BLaER1 (cell line): ENCODE measurements around the gene TMPRSS6.

Experiments used
- H3K27ac ChIP-seq: shearing (Covaris generic); formaldehyde crosslinking; 2 replicates; pipeline ENCODE4 v1.8.1; 2022
- H3K27me3 ChIP-seq: shearing (Covaris generic); formaldehyde crosslinking; 2 replicates; pipeline ENCODE4 v1.8.1; 2022
- H3K36me3 ChIP-seq: shearing (Covaris generic); formaldehyde crosslinking; 2 replicates; pipeline ENCODE4 v1.8.1; 2022
- H3K4me1 ChIP-seq: shearing (Covaris generic); formaldehyde crosslinking; 2 replicates; pipeline ENCODE4 v1.8.1; 2022
- H3K4me2 ChIP-seq: shearing (Covaris generic); formaldehyde crosslinking; 2 replicates; pipeline ENCODE4 v1.8.1; 2022
- H3K4me3 ChIP-seq: shearing (Covaris generic); formaldehyde crosslinking; 2 replicates; pipeline ENCODE4 v1.8.1; 2022
- H3K9ac ChIP-seq: shearing (Covaris generic); formaldehyde crosslinking; 2 replicates; pipeline ENCODE4 v1.8.1; 2022
- H3K9me3 ChIP-seq: shearing (Covaris generic); formaldehyde crosslinking; 2 replicates; pipeline ENCODE4 v1.8.1; 2022
- H4K20me1 ChIP-seq: shearing (Covaris generic); formaldehyde crosslinking; 2 replicates; pipeline ENCODE4 v1.8.1; 2022
- Cebpa-rat ChIP-seq: shearing (Covaris generic); IDR thresholded peaks from 2 replicates; pipeline ENCODE4 v1.8.1; 2022

TMPRSS6 gene

DNA sequence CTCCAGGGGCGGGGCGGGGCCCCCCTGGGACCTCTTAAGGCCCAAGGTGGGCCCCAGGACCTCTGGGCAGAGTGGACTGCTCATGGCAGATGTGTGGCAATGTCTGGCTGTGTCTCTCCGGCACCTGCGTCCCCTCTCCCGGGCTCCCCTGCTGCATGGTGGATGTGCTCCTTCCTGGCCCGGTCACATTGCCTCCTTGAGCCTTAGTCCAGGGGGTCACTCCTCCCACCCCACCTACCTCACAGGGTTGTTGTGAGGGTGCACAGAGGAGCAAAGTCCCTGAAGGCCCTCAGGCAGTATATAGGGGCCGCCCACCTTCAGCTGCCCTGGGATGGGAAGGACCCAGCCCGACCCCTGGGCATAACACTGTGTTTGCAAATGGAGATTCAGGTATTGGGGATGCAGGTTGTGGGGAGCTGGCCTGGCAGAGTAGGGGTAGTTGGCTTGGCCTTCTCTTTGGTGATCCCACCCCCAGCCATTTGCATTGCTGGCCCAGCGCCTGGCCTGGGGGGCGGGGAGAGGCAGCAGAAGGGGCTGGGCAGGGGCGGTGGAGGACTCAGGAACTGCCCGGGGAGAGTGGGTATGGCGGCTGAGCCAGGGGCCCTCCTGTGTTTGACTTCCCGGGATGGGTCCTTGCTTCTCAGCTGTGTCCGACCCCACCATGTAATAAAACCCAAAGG, 46.7 kb downstream of the TMPRSS6 start:
- Histone ChIP-seq H3K9ac (peak overlapping the region; percentile 34; the same call in 1 of the 2 replicates), H3K4me2 (peak overlapping the region; percentile 72), H3K27ac (peak overlapping the region; percentile 30; the same call in 1 of the 2 replicates), H3K36me3 (peaks cover 37% of the 10 kb centered on the region), H4K20me1 (0 out of 2 replicates have a peak, but pooled peaks cover 5% of the 10 kb centered on the region), H3K4me3 (no peak overlapping the region), H3K4me1 (peaks cover 46% of the 10 kb centered on the region), H3K9me3 (no peaks in the 10 kb centered on the region), H3K27me3 (peaks cover 1% of the 10 kb centered on the region; the same call in 1 of the 2 replicates)
- TF ChIP-seq Cebpa-rat: no peak

DNA sequence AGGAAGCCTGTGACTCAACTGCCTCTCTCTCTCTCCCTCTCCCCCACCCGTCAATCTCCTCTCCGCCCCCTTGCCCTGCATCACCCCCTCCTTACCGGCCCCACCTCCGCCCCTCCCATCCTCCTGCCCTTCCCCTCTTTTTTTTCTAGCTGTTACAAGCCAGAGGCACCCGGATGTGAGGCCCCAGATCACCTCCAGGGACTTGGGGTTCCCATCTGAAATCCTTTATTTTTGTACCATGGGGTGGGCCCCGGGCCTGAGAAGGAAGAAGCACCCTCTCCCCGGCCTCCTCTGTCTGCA, 47.2 kb downstream of the TMPRSS6 start:
- Histone ChIP-seq H3K27ac (peak overlapping the region; percentile 30; the same call in 1 of the 2 replicates), H3K9ac (no peak overlapping the region), H3K9me3 (no peaks in the 10 kb centered on the region), H3K4me3 (no peak overlapping the region), H3K4me1 (peaks cover 46% of the 10 kb centered on the region), H4K20me1 (no peaks in the 10 kb centered on the region), H3K4me2 (peak overlapping the region; percentile 72), H3K27me3 (no peaks in the 10 kb centered on the region), H3K36me3 (peaks cover 42% of the 10 kb centered on the region)
- TF ChIP-seq Cebpa-rat: no peak

DNA sequence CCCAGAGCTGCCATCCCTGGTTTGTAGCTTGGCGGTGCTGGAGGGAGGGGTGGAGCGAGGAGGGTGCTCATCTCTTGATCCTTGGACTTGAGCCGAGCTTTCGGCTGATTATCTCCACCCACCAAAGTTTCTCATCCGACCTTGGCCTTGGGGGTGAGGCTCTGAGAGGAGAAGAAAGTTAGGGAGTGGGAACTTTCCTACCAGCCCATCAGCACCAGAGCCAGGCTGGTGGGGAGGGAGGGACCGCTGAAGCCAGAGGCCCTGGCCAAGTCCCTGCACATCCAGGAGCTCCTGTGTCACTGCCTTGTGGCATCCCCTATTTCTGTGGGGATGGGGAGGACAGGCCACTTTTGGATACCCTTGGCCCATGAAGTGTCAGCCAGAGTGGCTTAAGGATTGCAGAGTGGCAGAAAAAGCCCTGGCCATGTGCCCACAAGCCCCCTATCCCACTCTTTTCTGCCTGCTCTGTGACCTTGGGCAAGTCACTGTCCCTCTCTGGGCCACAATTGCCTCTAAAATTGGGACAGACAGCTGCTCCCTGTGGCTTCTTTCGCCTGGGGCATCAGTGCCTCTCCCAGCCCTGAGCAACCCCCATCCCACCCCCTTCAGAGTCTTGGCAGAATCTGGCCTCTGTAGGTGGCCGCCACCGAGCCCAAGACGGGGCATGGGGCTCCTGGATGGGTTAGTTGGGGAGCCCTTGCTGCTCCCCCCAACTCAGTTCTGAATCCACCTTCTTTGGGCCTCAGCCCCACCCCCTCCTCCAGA, 47.7 kb downstream of the TMPRSS6 start:
- no peak for TF ChIP-seq Cebpa-rat
- Histone ChIP-seq H3K27me3 (no peaks in the 10 kb centered on the region), H4K20me1 (no peaks in the 10 kb centered on the region)

DNA sequence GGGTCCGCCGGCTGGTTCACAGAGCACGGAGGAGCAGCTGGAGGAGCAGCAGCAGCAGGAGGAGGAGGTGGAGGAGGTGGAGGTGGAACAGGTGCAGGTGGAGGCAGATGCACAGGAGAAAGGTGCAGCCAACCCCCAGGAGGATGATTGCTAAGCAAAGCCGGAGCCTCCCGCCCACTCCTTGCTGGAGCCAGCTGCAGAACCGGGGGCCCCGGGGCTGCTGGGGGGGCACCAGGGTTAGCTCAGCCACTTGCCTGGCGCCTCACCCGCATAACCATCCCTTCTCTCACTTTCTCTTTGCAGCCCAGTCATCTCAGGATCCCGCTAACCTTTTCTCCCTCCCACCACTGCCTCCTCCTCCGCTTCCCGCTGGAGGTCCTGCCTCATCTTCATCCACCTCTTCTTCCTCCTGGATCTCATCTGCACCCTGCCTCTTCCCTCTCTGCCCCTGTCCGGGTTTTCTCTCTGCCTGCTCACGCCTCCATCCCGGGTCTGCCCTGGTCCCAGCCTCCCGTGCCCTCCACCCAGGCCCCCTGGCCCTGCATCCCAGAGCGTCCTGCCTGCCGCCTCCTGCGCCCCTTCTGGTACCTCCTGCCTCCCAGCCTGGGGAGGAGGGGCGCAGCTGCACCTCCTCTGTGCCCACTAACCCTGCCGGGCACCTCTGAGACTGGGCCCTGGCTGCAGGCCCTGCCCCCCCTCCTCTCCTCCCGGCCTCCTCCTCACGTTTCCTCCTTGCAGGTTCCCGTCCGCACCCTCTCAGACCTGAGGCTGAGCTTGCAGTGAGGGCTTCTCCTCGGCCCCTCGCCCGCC, 48.5 kb downstream of the TMPRSS6 start:
- H4K20me1 ChIP-seq: no peaks in the 10 kb centered on the region
- peaks cover 46% of the 10 kb centered on the region for H3K4me1 ChIP-seq
- no peak for TF ChIP-seq Cebpa-rat
- H3K27ac ChIP-seq: peak overlapping the region; percentile 55; the same call in 1 of the 2 replicates
- peak overlapping the region; percentile 48; the same call in 1 of the 2 replicates for H3K9ac ChIP-seq
- no peaks in the 10 kb centered on the region for H3K9me3 ChIP-seq
- H3K27me3 ChIP-seq: no peaks in the 10 kb centered on the region
- no peak overlapping the region for H3K4me3 ChIP-seq
- peak overlapping the region; percentile 72 for H3K4me2 ChIP-seq
- H3K36me3 ChIP-seq: peaks cover 55% of the 10 kb centered on the region

More for the DNA sequence above, 47.7 kb downstream of the TMPRSS6 start:
- Histone ChIP-seq H3K4me1 (peaks cover 46% of the 10 kb centered on the region), H3K9me3 (no peaks in the 10 kb centered on the region), H3K4me3 (no peak overlapping the region), H3K36me3 (peaks cover 47% of the 10 kb centered on the region), H3K9ac (no peak overlapping the region), H3K27ac (no peak overlapping the region), H3K4me2 (peak overlapping the region; percentile 72)

DNA sequence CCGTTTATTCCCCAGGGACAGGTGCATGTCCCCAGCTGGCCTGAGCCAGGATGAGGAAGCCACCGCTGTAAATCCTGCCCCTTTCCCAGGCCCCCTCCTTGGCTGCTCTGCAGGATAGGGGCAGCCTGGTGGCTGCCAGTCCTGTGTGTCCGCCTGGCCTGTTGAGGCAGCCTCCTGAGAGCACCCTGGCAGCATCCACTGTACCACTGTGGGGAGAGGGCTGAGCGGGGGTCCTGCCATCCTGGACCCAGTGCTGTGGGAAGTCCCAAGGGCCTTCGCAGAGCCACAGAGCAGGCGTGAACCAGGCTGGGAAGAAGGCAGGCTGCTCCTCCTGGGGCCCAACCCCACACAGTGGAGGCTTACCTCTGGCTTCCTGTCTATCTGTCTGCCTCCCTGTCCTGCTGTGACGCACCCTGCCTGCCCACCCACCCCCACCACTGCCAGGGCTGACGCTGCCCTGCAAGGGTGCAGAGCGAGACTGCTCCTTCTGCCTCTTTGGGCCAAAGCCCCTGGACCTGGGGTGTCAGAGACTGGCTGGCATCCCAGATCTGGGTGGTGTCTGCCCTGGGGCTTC, 49.5 kb downstream of the TMPRSS6 start:
- H3K27me3 ChIP-seq: no peaks in the 10 kb centered on the region
- TF ChIP-seq Cebpa-rat: no peak

DNA sequence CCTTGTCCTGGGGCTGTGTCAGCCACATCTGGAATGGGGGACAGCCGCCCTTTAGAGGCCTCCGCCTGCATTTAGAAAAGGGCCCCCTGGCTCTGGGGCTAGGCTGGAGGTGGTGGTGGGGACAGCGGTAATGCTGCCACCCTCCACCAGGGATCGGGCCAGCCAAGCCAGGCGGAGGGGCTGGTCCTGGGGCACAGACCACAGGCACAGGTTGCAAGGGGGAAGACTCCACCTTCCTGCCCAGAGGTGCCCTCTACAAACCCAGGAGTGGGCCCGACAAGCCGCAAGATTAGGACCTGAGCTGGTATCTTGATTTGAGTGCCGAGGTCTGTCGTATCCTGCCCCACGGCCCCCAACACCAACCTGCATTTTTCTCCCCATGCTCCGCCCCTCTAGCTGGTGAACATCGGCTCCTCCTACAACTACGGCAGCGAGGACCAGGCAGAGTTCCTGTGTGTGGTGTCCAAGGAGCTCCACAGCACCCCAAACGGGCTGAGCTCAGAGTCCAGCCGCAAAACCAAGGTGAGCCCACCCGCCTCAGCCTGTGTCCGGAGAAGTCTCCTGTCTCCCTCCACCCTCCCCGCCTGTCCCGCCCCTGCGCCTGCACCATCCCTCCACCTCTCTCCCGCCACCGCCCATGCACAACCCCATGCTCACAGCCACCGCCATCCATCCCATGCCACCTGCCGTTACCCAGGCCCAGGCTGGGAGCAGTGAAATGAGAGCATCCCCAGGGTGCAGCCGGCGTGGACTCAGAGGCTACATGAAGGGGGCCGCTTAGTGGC, 50.4 kb downstream of the TMPRSS6 start:
- H3K36me3 ChIP-seq: peaks cover 71% of the 10 kb centered on the region
- H3K27me3 ChIP-seq: no peaks in the 10 kb centered on the region
- H3K4me1 ChIP-seq: peaks cover 65% of the 10 kb centered on the region
- H4K20me1 ChIP-seq: 0 out of 2 replicates have a peak, but pooled peaks cover 5% of the 10 kb centered on the region
- H3K27ac ChIP-seq: peak overlapping the region; percentile 55
- no peak overlapping the region for H3K9ac ChIP-seq
- H3K9me3 ChIP-seq: no peaks in the 10 kb centered on the region
- H3K4me3 ChIP-seq: no peak overlapping the region
- TF ChIP-seq Cebpa-rat: no peak
- peak overlapping the region; percentile 72 for H3K4me2 ChIP-seq

More for the DNA sequence above, 49.5 kb downstream of the TMPRSS6 start:
- no peaks in the 10 kb centered on the region for H4K20me1 ChIP-seq
- H3K27ac ChIP-seq: peak overlapping the region; percentile 55
- H3K9ac ChIP-seq: peak overlapping the region; percentile 48; the same call in 1 of the 2 replicates
- peak overlapping the region; percentile 72 for H3K4me2 ChIP-seq
- H3K4me3 ChIP-seq: no peak overlapping the region
- peaks cover 63% of the 10 kb centered on the region for H3K36me3 ChIP-seq
- no peaks in the 10 kb centered on the region for H3K9me3 ChIP-seq
- peaks cover 57% of the 10 kb centered on the region for H3K4me1 ChIP-seq

DNA sequence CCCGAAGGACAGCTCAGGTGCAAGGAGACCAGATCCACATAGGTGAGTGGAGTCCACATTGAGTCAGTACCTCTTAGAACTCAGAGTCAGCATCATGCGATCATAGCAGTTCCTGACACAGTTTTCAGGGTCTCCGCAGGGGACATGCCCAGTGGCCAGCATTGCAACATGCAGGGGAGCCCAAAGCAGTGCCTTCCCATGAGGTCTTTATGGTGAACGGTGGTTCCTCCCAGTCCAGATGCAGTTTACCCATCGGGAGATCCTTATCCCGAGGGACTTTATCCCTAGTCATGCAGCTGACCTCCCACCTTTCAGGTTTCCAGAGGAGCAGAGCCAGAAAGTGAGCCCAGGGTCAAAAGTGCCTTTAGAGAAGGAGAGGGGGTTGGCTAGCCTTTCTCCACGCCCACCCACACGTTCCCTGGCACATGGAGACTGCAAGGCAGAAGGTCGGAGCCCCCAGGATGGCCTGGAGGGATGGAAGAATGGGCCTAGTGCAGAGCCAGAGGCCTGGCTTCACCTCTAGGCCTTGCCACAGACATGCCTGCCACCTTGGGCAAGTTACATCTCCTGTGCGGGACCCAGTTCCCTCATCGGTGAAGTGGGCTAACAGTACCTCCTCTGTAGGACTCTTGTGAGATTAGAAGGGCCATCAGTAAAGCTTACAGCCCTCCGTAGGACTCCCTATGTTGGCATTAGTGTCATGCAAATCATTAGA, 51.6 kb downstream of the TMPRSS6 start:
- Histone ChIP-seq H3K27ac (no peak overlapping the region), H3K4me2 (no peak overlapping the region), H3K27me3 (no peaks in the 10 kb centered on the region), H3K4me3 (no peak overlapping the region), H3K4me1 (peaks cover 67% of the 10 kb centered on the region), H4K20me1 (0 out of 2 replicates have a peak, but pooled peaks cover 17% of the 10 kb centered on the region), H3K9ac (no peak overlapping the region), H3K36me3 (peaks cover 74% of the 10 kb centered on the region), H3K9me3 (no peaks in the 10 kb centered on the region)
- no peak for TF ChIP-seq Cebpa-rat

DNA sequence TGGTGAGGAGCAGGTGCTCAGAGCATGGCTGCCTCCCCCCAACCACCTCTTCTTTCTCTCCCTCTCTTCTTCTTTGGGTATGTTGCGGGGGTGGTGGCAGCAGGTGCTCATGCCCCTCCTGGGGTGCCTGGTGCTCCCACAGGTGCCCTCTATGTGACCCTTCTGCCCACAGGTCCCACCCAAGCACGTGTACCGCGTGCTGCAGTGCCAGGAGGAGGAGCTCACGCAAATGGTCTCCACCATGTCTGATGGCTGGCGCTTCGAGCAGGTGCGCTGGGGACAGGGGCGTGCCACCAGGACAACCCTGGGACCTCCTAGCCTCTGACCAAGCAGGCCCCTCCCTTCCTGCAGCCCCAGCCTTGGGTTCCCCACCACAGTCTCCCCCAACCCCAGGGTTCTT, 52.3 kb downstream of the TMPRSS6 start:
- H3K4me3 ChIP-seq: no peak overlapping the region
- H3K9me3 ChIP-seq: no peaks in the 10 kb centered on the region
- H3K27ac ChIP-seq: no peak overlapping the region
- H3K36me3 ChIP-seq: peaks cover 74% of the 10 kb centered on the region
- H3K9ac ChIP-seq: no peak overlapping the region
- 0 out of 2 replicates have a peak, but pooled peaks cover 24% of the 10 kb centered on the region for H4K20me1 ChIP-seq
- no peak for TF ChIP-seq Cebpa-rat
- H3K4me2 ChIP-seq: no peak overlapping the region
- peaks cover 67% of the 10 kb centered on the region for H3K4me1 ChIP-seq
- H3K27me3 ChIP-seq: no peaks in the 10 kb centered on the region
